ENCODE results near the gene ING2.
"Not testable (repeated sequence)": the region's sequence is repeated elsewhere in the genome, so short reads cannot be mapped to it uniquely, and the experiment has no call there.

ING2 gene

DNA sequence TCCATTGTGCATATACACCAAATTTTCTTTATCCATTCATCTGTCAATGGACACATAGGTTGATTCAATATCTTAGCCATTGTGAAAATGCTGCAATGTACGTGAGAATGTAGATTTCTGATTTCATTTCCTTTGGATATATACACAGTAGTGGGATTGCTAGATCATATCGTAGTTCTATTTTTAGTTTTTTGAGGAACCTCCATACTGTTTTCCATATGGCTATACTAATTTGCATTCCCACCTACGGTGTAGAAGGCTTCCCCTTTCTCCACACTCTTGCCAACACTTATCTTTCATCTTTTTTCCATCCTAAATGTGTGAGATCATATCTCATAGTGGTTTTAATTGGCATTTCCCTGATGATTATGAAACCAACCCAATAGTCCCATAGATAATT lies 43.4 kb downstream of the ING2 start:
- no peak for DNase-seq (ENCODE audit: low spot score)

DNA sequence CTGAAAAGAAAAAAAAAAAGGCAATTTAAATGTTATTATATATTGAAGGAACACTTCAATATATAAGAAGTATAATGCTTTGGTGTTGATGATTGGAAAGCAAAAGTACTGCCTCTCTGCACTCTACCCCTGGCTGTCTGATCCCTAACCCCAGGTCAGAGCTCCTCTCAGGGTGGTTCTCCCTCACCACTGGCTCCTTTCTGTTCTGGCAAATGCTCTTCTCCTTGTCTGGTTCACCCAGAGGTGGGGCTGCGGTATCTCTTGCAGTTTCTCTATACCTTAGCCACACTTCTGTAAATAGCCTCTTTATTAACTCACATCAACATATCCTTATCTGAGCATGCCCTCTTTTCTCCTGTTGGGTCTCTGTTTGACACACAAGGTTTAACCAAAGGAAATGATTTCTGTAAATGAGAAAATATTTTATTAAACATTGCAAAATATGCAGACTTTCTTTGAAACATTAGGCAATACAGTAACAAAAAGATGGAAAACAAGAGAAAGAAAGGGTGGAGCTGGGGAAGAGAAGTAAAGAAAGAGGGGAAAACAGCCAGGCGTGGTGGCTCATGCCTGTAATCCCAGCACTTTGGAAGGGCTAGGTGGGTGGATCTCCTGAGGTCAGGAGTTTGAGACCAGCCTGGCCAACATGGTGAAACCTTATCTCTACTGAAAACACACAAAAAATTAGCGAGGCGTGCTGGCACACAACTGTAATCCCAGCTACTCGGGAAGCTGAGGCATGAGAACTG lies 45.7 kb downstream of the ING2 start:
- DNase-seq (ENCODE audit: low spot score) = no peak

DNA sequence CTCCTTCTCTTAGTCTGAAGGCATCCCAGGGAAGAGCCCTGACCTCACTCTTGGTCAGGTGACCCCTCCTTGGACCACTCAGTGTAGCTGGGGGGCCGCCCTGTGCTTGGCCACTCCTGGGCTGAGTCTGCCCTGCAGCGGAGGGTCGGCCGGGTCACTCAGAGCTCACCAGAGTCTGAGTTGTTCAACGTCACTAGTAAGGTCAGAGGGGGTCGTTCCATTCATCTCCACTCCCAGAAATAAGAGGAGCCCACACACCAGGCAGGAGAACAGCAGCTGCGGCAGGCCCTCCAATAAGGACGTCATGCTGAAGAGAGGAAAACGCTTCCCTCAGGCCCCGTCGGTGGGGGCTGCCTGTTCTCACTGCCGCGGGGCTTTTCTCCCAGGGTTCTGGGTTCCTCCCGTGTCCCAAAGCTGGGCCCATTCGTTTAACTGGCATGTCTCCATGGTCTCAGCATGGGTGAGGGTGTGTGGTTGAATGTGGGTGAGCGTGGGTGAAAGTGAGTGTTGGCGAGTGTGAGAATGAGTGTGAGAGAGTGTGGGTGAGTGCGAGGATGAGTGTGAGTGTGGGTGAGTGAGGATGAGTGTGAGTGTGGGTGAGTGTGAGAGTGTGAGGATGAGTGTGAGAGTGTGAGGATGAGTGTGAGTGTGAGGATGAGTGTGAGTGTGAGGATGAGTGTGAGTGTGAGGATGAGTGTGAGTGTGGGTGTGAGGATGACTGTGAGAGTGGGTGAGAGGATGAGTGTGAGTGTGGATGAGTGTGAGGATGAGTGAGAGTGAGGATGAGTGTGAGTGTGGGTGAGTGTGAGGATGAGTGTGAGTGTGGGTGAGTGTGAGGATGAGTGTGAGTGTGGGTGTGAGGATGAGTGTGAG lies 47.7 kb downstream of the ING2 start:
- no peak for DNase-seq (ENCODE audit: low spot score)

DNA sequence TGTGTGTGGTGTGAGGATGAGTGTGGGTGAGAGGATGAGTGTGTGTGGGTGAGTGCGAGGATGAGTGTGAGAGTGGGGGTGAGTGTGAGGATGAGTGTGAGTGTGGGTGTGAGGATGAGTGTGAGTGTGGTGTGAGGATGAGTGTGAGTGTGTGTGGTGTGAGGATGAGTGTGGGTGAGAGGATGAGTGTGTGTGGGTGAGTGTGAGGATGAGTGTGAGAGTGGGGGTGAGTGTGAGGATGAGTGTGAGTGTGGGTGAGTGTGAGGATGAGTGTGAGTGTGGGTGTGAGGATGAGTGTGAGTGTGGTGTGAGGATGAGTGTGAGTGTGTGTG lies 48.3 kb downstream of the ING2 start:
- DNase-seq (ENCODE audit: low spot score) = not testable (repeated sequence)

DNA sequence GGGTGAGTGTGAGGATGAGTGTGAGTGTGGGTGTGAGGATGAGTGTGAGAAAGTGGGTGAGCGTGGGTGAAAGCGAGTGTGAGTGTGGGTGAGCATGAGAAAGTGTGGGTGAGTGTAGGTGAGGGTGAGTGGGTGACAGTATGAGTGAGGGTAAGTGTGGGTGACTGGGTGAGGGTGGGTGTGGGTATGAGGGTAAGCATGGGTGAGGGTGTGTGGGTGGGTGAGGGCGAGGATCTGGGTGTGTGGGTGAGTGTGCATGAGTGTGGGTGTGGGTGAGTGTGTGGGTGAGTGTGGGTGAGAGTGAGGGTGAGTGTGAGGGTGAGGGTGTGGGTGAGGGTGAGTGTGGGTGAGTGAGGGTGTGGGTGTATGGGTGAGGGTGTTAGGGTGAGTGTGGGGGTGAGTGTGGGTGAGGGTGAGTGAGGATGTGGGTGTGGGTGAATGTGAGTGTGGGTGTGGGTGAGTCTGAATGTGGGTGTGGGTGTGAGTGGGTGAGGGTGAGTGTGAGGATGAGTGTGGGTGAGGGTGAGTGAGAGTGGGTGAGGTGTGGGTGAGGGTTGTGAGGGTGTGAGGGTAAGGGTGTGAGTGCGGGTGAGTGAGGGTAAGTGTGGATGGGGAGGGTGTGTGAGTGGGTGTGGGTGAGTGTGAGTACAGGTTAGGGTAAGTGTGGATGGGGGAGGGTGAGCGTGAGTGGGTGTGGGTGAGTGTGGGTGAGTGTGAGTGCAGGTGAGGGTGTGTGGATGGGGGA lies 48.9 kb downstream of the ING2 start:
- DNase-seq (ENCODE audit: low spot score) = no peak

DNA sequence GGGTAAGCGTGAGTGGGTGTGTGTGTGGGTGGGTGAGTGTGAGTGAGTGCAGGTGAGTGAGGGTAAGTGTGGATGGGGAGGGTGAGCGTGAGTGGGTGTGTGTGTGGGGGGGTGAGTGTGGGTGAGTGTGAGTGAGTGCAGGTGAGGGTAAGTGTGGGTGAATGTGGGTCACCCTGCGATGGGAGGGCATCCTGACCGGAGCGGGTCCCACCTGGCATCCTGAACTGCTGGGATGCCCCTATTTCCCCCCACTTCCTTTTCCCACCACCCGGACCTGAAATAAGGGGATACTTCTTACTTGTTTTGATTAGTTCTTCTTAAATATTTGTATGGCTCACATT lies 49.5 kb downstream of the ING2 start:
- no peak for DNase-seq (ENCODE audit: low spot score)

DNA sequence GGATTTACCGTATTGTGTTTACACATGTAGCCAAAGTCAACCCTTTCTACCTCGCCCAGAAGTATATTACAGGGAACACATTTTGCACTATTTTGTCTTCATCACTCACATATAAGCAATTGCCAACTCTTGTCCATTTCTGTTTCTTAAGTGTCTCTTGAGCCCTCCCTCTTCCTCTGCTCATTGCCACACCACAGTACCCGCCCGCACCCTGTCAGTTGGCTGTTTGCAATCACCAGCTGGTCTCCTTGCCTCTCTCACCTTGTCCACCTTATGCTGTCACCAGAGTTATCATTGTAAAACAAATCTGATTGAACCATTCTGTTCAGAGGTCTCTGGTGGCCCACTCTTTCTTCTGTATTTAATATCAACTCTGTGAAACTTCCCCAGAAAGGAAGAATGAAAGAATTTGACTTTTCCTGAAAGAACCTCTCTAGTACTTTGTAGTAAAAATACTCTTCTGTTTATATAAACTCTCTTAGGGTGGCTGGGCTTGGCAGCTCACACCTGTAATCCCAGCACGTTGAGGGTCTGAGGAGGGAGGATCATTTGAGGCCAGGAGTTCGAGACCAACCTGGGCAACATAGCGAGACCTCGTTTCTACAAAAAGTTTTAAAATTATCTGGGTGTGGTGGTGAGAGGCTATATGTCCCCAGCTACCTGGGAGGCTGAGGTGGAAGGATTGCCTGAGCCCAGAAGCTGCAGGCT lies 50.2 kb downstream of the ING2 start:
- no peak for DNase-seq (ENCODE audit: low spot score)

DNA sequence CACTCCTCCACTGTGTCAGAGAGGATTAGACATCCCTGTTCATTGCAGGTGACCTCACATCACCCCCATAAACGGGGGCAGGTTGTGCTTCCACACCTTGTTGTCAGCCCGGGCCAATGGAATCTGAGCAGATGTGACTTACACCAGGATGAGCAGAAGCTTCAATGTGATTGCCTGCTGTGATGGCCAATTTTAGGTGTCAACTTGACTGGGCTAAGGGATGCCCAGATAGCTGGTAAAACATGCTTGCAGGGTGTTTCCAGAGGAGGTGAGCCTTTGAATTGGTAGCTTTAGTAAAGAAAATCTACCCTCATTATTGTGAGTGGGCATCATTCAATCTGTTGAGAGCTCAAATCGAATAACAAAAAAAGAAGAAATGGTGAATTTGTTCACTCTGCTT lies 52.1 kb downstream of the ING2 start:
- DNase-seq (ENCODE audit: low spot score) = no peak

DNA sequence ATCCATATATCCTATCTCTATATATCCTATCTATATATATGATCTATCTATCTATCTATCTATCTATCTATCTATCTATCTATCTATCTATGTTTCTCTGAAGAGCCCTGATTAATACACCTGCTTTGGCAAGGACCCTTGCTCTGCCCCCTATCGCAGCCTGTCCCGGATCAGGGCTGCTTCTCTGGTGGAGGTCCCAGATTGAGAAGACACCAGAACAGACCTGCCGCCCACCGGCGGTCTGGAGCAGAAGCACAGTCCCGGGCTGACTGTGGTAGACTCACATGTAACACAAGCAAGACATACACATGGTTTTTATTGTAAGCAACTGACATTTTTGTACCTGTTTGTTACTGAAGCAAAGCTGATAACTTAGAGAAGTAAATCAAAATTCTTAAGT lies 52.8 kb downstream of the ING2 start:
- no peak for DNase-seq (ENCODE audit: low spot score)

DNA sequence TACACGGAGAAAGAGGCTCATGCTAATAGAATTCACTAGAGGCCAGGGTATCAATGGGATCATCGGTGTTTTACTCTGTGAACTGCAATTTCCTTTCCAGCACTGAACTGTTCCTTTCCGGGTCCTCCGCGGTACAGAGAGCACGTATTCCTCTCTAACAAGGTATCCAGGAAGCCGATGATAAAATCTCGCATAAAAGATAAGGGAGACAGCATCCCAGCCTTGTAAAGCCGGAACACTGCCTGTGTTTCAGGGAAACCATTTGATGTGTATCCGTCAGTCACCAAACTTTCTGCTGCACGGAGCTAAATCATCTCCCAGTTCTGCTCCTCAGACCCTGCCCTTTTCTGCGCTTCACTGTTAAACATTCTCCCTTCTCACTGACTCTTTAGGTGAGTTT lies 54.0 kb downstream of the ING2 start:
- no peak for DNase-seq (ENCODE audit: low spot score)

DNA sequence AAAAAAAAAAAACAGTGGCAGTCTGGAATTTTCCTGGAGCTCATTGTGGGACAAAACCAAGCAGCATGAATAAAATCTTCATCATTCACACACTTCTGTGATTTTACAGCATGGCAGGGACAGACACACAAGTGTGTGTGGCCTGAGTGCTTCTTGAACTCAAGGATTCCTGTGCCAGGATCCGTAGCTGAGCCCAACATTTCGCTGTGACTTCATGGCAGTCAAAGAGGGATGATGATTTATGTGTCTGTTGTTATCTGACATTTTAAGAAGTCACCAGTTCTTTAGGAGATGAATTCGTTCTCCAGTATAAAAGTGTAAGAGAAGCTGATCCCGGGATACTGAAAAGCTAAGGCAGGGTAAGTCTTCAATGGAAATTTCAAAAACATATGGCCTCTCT lies 57.0 kb downstream of the ING2 start:
- no peak for DNase-seq (ENCODE audit: low spot score)
